Tibial artery (tissue), 4 donors: Measurements from ENCODE around the gene ENTPD6.

ENCODE experiments used
- DNase-seq, 2 donors: peaks; one replicate each; pipeline ENCODE4 v3.0.0-alpha.2; 2019
- H3K27ac ChIP-seq, 2 donors: fragments of 200-600 bp; sonication (generic) in 1 of 2; 1 replicate in 1 of 2; 2 replicates in 1 of 2; pipeline ENCODE4 v1.5.1; 2018 to 2019; ENCODE audit warnings: mild to moderate bottlenecking in 1 of 2
- H3K27me3 ChIP-seq, 2 donors: fragments of 200-600 bp; sonication (generic) in 1 of 2; one replicate each; pipeline versions ENCODE4 v1.5.1 to v1.6.0; 2016 to 2019
- H3K36me3 ChIP-seq, 3 donors: fragments of 200-600 bp; sonication (generic) in 2 of 3; one replicate each; pipeline ENCODE4 v1.5.1; 2016 to 2019; ENCODE audit warnings: mild to moderate bottlenecking in 2 of 3
- H3K4me1 ChIP-seq, 4 donors: fragments of 200-600 bp; sonication (generic) in 2 of 4; 1 replicate in 3 of 4; 2 replicates in 1 of 4; pipeline ENCODE4 v1.5.1; 2016 to 2019
- H3K4me3 ChIP-seq, 2 donors: fragments of 200-600 bp; sonication (generic) in 1 of 2; 1 replicate in 1 of 2; 2 replicates in 1 of 2; pipeline ENCODE4 v1.5.1; 2018 to 2019; ENCODE audit warnings: mild to moderate bottlenecking in 2 of 2
- H3K9me3 ChIP-seq, 3 donors: fragments of 200-600 bp; sonication (generic) in 1 of 3; one replicate each; pipeline ENCODE4 v1.5.1; 2016 to 2019
- CTCF ChIP-seq, 2 experiments: fragments of 200-600 bp in 1 of 2; fragments of 450-650 bp in 1 of 2; IDR thresholded peaks; one replicate each; pipeline ENCODE4 v1.5.1; 2017 to 2019; ENCODE audit warnings: antibody characterized with exemption in 2 of 2, mild to moderate bottlenecking in 1 of 2, moderate library complexity in 1 of 2
- intact Hi-C: fragments of 100-400 bp; cut with DNase I; formaldehyde crosslinking; loops from one replicate; pipeline ENCODE4 v1.15.0; 2023; ENCODE audit warnings: low total_unique reads

The ENTPD6 gene

GRCh38 chr20:25173321-25173720, 22.2 kb upstream of the ENTPD6 start:
- Histone ChIP-seq H3K4me1 (peaks cover 0 to 3% (median 0%) of the 10 kb centered on the region in 4 donors), H3K36me3 (no peaks in the 10 kb centered on the region), H3K27me3 (no peaks in the 10 kb centered on the region), H3K27ac (no peak overlapping the region), H3K4me3 (no peak overlapping the region), H3K9me3 (no peaks in the 10 kb centered on the region)
- intact Hi-C loops = no loop called here
- TF ChIP-seq CTCF (IDR thresholded peaks at IDR 0.05) = no peak
- no peak for DNase-seq

- no peak for TF ChIP-seq CTCF (IDR thresholded peaks at IDR 0.05)
- DNase-seq = no peak
- H3K36me3 ChIP-seq = no peaks in the 10 kb centered on the region
- no peak overlapping the region for H3K27ac ChIP-seq
- H3K27me3 ChIP-seq = no peaks in the 10 kb centered on the region
- peaks cover 0 to 5% (median 4%) of the 10 kb centered on the region in 4 donors for H3K4me1 ChIP-seq
- intact Hi-C loops = no loop called here
- H3K9me3 ChIP-seq = no peaks in the 10 kb centered on the region
- no peak overlapping the region for H3K4me3 ChIP-seq
These were observed 21.6 kb upstream of the ENTPD6 start for GRCh38 chr20:25173886-25174308.

GRCh38 chr20:25176184-25176583, 19.3 kb upstream of the ENTPD6 start:
- DNase-seq = no peak
- H3K4me3 ChIP-seq = no peak overlapping the region
- no peak for TF ChIP-seq CTCF (IDR thresholded peaks at IDR 0.05)
- intact Hi-C loops = loop anchor here (2.0 to 5.0 kb wide), 2 partner anchors 107 to 179 kb away; no protein-coding TSS in a partner anchor
- no peaks in the 10 kb centered on the region for H3K9me3 ChIP-seq
- H3K27me3 ChIP-seq = no peaks in the 10 kb centered on the region
- no peaks in the 10 kb centered on the region for H3K36me3 ChIP-seq
- peaks cover 0 to 10% (median 6%) of the 10 kb centered on the region in 4 donors for H3K4me1 ChIP-seq
- no peak overlapping the region for H3K27ac ChIP-seq

GRCh38 chr20:25177890-25178321, 17.6 kb upstream of the ENTPD6 start:
- intact Hi-C loops = loop anchor here (2.0 to 5.0 kb wide), 2 partner anchors 109 to 181 kb away; no protein-coding TSS in a partner anchor
- Histone ChIP-seq H3K36me3 (no peaks in the 10 kb centered on the region), H3K27ac (no peak overlapping the region), H3K4me3 (no peak overlapping the region), H3K4me1 (peaks cover 0 to 10% (median 6%) of the 10 kb centered on the region in 4 donors), H3K9me3 (peaks cover 0 to 3% (median 0%) of the 10 kb centered on the region in 3 donors), H3K27me3 (no peaks in the 10 kb centered on the region)
- DNase-seq = no peak
- no peak for TF ChIP-seq CTCF (IDR thresholded peaks at IDR 0.05)

GRCh38 chr20:25178563-25179438, 16.7 kb upstream of the ENTPD6 start:
- H3K9me3 ChIP-seq = peaks cover 0 to 6% (median 0%) of the 10 kb centered on the region in 3 donors
- DNase-seq = peak; percentile 71
- peaks cover 0 to 10% (median 6%) of the 10 kb centered on the region in 4 donors for H3K4me1 ChIP-seq
- H3K36me3 ChIP-seq = no peaks in the 10 kb centered on the region
- intact Hi-C loops = loop anchor here (5.0 kb wide), 1 partner anchor 182 kb away; no protein-coding TSS in a partner anchor
- H3K4me3 ChIP-seq = no peak overlapping the region
- peak; percentile 71 to 72 for TF ChIP-seq CTCF (IDR thresholded peaks at IDR 0.05)
- H3K27me3 ChIP-seq = no peaks in the 10 kb centered on the region
- H3K27ac ChIP-seq = peak overlapping the region; percentile 43 to 44
